AG09309 (cell line): ENCODE results near the gene SNRPB2.

Source experiments
- DNase-seq: peaks from one replicate; pipeline ENCODE4 v3.0.0-alpha.2; 2010; ENCODE audit warnings: low read depth
- H3K4me3 ChIP-seq: 2 replicates; pipeline ENCODE4 v1.5.1; 2011; ENCODE audit warnings: mild to moderate bottlenecking, low read depth, low read length, moderate library complexity; ENCODE audit not compliant: control insufficient read depth
- TF ChIP-seq, protein P1 (sequence below): IDR thresholded peaks from 2 replicates; pipeline ENCODE4 v1.5.1; 2011; ENCODE audit warnings: mild to moderate bottlenecking, low read depth, low read length, inconsistent platforms; ENCODE audit not compliant: insufficient read depth, control insufficient read depth; ENCODE audit errors: missing control alignments

SNRPB2 gene

DNA sequence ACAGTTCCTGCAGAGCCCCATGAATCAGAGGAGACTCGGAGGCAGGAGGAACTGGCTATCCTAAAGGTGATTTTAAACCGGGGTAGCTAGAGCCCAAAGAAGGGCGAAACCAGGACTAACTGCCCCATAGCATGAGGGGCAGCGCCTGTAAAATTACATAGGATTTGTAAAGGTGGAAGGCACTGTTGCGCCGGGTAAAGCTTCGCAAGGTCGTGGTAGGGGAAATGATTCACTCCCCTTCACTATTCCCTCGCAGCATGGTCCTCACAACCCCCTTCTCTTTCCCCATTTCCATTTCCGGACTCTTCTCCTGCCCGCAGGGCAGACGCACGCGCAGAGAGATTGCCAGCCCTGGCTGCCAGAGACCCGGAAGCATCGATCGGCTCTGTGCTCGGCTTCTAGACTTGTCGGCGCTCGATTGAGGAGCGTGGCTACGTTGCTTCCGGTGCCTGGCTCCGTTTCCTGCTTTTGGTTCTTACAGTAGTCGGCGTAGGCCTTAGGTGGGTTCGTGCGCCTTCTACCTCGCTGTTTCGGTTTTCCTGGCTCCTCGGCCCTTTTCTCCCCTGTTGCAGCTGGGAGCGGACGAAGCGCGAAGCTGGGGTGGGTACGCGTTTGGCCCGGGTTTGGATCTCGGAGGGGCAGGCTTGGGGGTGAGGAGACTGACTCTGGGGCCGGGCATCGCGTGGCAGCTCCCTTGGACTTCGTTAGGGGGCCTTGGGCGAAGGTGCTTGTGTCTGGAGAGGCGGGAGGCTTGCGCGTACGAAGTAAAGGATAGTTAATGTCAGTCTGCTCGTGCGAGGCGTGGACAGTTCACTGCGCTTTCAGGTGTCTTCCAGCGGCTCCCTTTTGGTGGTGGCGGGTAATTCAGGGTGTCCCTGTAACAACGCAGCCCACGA lies at the start of gene SNRPB2:
SNRPB2 (plus strand) TSS at position 462 of the 896 bp plus-strand sequence. CDS start 1,677 bp downstream, outside the sequence.
- peak; percentile 85 for DNase-seq
- peak within 1 kb of the TSS; percentile 100 for H3K4me3 ChIP-seq
- TF ChIP-seq, protein P1, sequence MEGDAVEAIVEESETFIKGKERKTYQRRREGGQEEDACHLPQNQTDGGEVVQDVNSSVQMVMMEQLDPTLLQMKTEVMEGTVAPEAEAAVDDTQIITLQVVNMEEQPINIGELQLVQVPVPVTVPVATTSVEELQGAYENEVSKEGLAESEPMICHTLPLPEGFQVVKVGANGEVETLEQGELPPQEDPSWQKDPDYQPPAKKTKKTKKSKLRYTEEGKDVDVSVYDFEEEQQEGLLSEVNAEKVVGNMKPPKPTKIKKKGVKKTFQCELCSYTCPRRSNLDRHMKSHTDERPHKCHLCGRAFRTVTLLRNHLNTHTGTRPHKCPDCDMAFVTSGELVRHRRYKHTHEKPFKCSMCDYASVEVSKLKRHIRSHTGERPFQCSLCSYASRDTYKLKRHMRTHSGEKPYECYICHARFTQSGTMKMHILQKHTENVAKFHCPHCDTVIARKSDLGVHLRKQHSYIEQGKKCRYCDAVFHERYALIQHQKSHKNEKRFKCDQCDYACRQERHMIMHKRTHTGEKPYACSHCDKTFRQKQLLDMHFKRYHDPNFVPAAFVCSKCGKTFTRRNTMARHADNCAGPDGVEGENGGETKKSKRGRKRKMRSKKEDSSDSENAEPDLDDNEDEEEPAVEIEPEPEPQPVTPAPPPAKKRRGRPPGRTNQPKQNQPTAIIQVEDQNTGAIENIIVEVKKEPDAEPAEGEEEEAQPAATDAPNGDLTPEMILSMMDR = no peak

DNA sequence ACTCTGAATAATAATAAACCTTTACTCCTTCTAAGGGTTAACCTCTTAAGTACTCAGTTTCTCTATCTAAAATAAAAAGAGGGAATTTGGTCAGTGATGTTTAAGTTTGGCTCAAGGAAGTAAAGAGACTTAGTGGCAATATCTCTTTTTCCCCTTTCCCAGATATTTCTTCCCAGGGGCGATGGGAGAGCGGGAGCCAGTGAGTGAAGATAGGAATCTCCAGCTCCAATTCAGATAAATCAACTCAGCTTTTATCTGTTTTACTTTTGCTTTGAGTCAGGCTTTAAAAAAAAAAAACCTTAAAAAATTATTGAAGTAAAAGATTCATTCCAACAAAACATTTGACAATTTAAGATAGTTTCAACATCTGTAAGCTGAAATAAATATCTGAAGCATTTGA lies 45.4 kb upstream of the SNRPB2 start:
- DNase-seq = no peak
- H3K4me3 ChIP-seq = no peak overlapping the region
- TF ChIP-seq, protein P1 = no peak

DNA sequence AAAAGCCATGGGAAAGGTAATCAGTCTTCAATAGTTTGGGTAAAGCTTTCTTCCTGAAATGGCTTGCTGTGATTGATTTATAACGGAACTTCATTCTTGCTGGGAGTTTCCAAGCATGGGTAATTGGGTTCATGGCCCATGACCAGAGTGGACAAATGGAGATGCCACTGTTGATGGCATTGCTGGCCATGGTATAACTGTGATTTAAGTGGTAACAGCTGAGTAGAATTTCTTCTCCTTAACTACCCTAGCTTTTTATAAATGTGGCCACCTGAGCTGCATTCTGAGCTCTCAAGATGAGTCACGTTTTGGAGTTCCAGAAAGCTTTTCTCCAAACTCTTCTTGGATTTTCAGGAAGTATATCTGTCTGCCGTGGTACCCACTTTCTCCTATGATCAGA lies 39.9 kb upstream of the SNRPB2 start:
- no peak overlapping the region for H3K4me3 ChIP-seq
- DNase-seq = no peak
- TF ChIP-seq, protein P1 = no peak

DNA sequence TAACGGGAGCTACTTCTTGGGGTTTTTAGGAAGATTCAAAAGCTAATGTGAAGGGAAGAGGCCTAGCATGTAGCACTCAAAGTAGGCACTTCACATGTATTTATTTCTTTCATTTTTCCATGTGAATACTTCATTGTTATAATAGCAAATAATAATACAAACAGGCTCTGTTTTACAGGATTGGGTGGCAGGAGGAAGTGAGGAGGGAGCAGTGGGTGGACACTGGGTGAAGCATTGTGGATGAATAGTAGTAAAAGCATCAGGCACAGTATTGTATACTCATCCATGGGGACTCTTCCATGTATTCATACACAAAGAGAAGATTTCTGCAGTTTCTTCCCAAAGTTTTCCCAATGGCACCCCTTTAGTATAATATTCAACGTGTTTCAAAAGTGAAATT lies 38.4 kb upstream of the SNRPB2 start:
- TF ChIP-seq, protein P1 = no peak
- no peak for DNase-seq
- H3K4me3 ChIP-seq = no peak overlapping the region

DNA sequence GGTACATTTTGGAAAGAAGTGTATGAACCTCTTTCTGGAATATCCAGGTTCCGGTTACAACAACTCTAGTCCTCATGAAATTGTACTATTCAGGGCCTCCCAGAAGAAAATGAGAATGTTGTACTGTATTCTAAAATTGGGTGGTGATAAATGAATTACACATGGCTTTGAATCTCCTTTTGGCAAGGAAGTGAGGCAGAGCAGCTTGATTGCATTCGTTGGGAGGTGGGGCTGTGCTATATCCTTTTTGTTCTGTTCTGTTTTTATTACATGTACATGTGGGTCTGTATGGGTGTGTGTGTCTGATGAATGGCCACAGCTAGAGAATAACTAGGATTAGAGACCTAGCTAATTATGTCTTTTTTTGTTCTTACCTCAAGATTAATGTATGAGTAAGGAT lies 37.8 kb upstream of the SNRPB2 start:
- TF ChIP-seq, protein P1 = no peak
- no peak for DNase-seq
- no peak overlapping the region for H3K4me3 ChIP-seq

DNA sequence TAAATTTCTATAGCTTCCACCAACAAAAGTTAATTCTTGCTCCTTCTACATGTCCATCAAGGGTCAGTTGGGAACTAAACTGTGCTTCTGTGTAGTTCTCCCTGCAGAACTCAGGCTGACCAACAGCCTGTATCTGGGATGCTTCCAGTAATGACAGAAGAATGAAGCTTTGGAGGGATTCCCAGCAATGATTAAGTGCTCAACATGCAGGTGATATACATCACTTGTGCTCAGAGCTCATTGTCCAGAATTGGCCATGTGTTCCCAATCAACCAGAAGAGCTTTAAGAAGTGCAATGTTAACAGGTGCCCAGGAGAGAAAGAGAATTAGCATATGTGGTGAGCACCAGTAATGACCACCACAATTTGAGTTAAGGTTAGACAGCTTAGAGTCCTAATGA lies 37.4 kb upstream of the SNRPB2 start:
- no peak for DNase-seq
- TF ChIP-seq, protein P1 = no peak
- no peak overlapping the region for H3K4me3 ChIP-seq
